Measurements from ENCODE around the gene HOGA1. TPM values are rescaled to one million over a fixed set of nuclear protein-coding genes. Genes with fewer than 3 reads are reported as not detected.

The HOGA1 gene
- total and polyA plus RNA-seq, 2 donors (not counting 3 experiments of a cell fraction or from before 2014, with no cell fraction given), result 0.44 to 0.91 TPM

GRCh38 chr10:97583476-97583875, 713 bp upstream of the HOGA1 start:
- H3K4me2 ChIP-seq (ENCODE audit: insufficient read depth, low read length), result no peak overlapping the region
- FAIRE-seq, result no peak
- no peaks in the 10 kb centered on the region for H3K4me1 ChIP-seq (ENCODE audit: control insufficient read depth, extremely low read depth, insufficient read depth, low read length)
- H3K27me3 ChIP-seq (ENCODE audit: control insufficient read depth in 2 of 2, insufficient read depth in 2 of 2, low read length in 2 of 2), result no peaks in the 10 kb centered on the region
- dilution Hi-C loops (cut with MboI; ENCODE audit: extremely low pct_ligation_motif_present, low sequenced_read_pairs), result no loop called here
- TF ChIP-seq JUN (IDR thresholded peaks at IDR 0.05; ENCODE audit: borderline replicate concordance, insufficient read depth, insufficient read length, low read depth), result no peak
- no peak for TF ChIP-seq EZH2 (IDR thresholded peaks at IDR 0.05; ENCODE audit: borderline replicate concordance, low read depth, low read length, severe bottlenecking)
- no peak for TF ChIP-seq POLR2AphosphoS5 (IDR thresholded peaks at IDR 0.05; ENCODE audit: insufficient read depth, low read depth, low read length)
- TF ChIP-seq, protein P1, sequence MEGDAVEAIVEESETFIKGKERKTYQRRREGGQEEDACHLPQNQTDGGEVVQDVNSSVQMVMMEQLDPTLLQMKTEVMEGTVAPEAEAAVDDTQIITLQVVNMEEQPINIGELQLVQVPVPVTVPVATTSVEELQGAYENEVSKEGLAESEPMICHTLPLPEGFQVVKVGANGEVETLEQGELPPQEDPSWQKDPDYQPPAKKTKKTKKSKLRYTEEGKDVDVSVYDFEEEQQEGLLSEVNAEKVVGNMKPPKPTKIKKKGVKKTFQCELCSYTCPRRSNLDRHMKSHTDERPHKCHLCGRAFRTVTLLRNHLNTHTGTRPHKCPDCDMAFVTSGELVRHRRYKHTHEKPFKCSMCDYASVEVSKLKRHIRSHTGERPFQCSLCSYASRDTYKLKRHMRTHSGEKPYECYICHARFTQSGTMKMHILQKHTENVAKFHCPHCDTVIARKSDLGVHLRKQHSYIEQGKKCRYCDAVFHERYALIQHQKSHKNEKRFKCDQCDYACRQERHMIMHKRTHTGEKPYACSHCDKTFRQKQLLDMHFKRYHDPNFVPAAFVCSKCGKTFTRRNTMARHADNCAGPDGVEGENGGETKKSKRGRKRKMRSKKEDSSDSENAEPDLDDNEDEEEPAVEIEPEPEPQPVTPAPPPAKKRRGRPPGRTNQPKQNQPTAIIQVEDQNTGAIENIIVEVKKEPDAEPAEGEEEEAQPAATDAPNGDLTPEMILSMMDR (IDR thresholded peaks at IDR 0.05; ENCODE audit: extremely low read depth in 1 of 2, insufficient read depth in 1 of 2, low read depth in 1 of 2, low read length in 2 of 2), result no peak
- no peak for TF ChIP-seq GATA2 (IDR thresholded peaks at IDR 0.05; ENCODE audit: insufficient read depth, insufficient read length, low read depth, low read length)
- no peak for TF ChIP-seq FOS (IDR thresholded peaks at IDR 0.05; ENCODE audit: borderline replicate concordance, insufficient read depth, low read length)
- no peak for TF ChIP-seq MAX (IDR thresholded peaks at IDR 0.05; ENCODE audit: insufficient read depth, insufficient read length)
- no peak for TF ChIP-seq MYC (IDR thresholded peaks at IDR 0.05; ENCODE audit: low read depth, low read length)
- no peak for TF ChIP-seq POLR2A (IDR thresholded peaks at IDR 0.05; ENCODE audit: low read depth, low read length)
- H3K9ac ChIP-seq (replicated peaks; ENCODE audit: extremely low read depth, insufficient read depth, low read length), result no peak overlapping the region
- no peaks in the 10 kb centered on the region for H3K79me2 ChIP-seq (ENCODE audit: control insufficient read depth, insufficient read depth, low read length)
- H4K20me1 ChIP-seq (replicated peaks; ENCODE audit: control insufficient read depth, extremely low read depth, insufficient read depth, low read length), result no peaks in the 10 kb centered on the region
- no peaks in the 10 kb centered on the region for H3K36me3 ChIP-seq (ENCODE audit: control insufficient read depth in 2 of 2, extremely low read depth in 1 of 2, insufficient read depth in 2 of 2, low read length in 2 of 2)
- intact Hi-C loops (cut with micrococcal nuclease), result no loop called here
- POLR2A ChIA-PET, result no interaction called here
- no peak for DNase-seq (ENCODE audit: low read depth, low spot score)
- no peak overlapping the region for H3K27ac ChIP-seq (ENCODE audit: insufficient read depth, low read depth, low read length)
- H3K9me3 ChIP-seq (replicated peaks; ENCODE audit: control insufficient read depth, insufficient read depth, low read length), result no peaks in the 10 kb centered on the region
- CTCF ChIA-PET, result interaction anchor here (1.2 to 3.0 kb wide), 6 partner anchors 7 to 29 kb away, joined by 3 to 11 read pairs (median 8); partner anchors contain the start of gene ANKRD2
- H2AFZ ChIP-seq (ENCODE audit: low read depth, low read length), result peak overlapping the region; percentile 28
- no TSS peak for BruUV-seq (replicated peaks)
- H3K4me3 ChIP-seq (replicated peaks in 1 of 3; ENCODE audit: insufficient read depth in 1 of 3, low read depth in 1 of 3, low read length in 3 of 3), result no peak overlapping the region
- H3K9me1 ChIP-seq (replicated peaks; ENCODE audit: control insufficient read depth, extremely low read depth, insufficient read depth, low read length), result no peaks in the 10 kb centered on the region
